A549 (cell line): ENCODE results near the gene VSTM2B. TPM values are rescaled to one million over a fixed set of nuclear protein-coding genes. Genes with fewer than 3 reads are reported as not detected.
A peak's percentile ranks its signal among the peaks of the same experiment; 100 is the strongest.

Experiments
- ATAC-seq, 2 experiments: fragments of 200-7000 bp in 1 of 2; fragments of >200 bp in 1 of 2; cut with Nextera tagmentation in 1 of 2; cut with Tn5 transposase in 1 of 2; 3 replicates each; pipeline versions ENCODE4 v1.8.0 to v1.9.1; 2018 to 2020; ENCODE audit warnings: mild to moderate bottlenecking in 1 of 2, moderate library complexity in 1 of 2
- CTCF ChIA-PET: fragments of 300-600 bp; sonication (Branson Sonifier 250); formaldehyde crosslinking; extraction: SDS; loops from one replicate; lab custom pipeline; 2021; ENCODE audit warnings: antibody characterized with exemption, inconsistent platforms; lab: Yijun Ruan, JAX
- POLR2A ChIA-PET: fragments of 350-600 bp; formaldehyde crosslinking; extraction: SDS; loops from one replicate; lab custom pipeline; 2021; ENCODE audit warnings: antibody characterized with exemption, inconsistent platforms; lab: Yijun Ruan, JAX
- DNase-seq, 2 experiments: peaks; one replicate each; pipeline versions ENCODE4 v3.0.0 to v3.0.0-alpha.2; 2011 to 2016; ENCODE audit warnings: low read depth in 1 of 2, low spot score in 1 of 2
- FAIRE-seq: peaks from 2 replicates; lab custom pipeline; 2011; peaks lifted over from hg19 to GRCh38; lab: Jason Lieb, UNC
- H3K27ac ChIP-seq, 2 experiments: fragments of >200 bp; sonication (Bioruptor Twin); formaldehyde crosslinking; 3 replicates each; pipeline ENCODE4 v1.5.1; 2016 to 2017
- H3K4me1 ChIP-seq: fragments of >200 bp; sonication (Bioruptor Twin); formaldehyde crosslinking; 3 replicates; pipeline ENCODE4 v1.6.1; 2016
- H3K4me2 ChIP-seq: fragments of >200 bp; sonication (Bioruptor Twin); formaldehyde crosslinking; 3 replicates; pipeline ENCODE4 v1.6.1; 2016
- H3K4me3 ChIP-seq: fragments of >200 bp; sonication (Bioruptor Twin); formaldehyde crosslinking; 3 replicates; pipeline ENCODE4 v1.5.1; 2016
- H3K9me3 ChIP-seq: fragments of >200 bp; sonication (Bioruptor Twin); formaldehyde crosslinking; 3 replicates; pipeline ENCODE4 v1.6.1; 2016
- CEBPB ChIP-seq, 2 experiments: fragments of >200 bp in 1 of 2; sonication (Bioruptor Twin) in 1 of 2; formaldehyde crosslinking in 1 of 2; IDR thresholded peaks; 2 replicates each; pipeline ENCODE4 v1.6.1; 2012 to 2016
- EHMT2 ChIP-seq: fragments of 200-600 bp; sonication (generic); IDR thresholded peaks from 2 replicates; pipeline ENCODE4 v1.6.1; 2016; ENCODE audit warnings: antibody characterized with exemption, low read depth, mild to moderate bottlenecking, moderate library complexity
- ESRRA ChIP-seq: fragments of 150-350 bp; IDR thresholded peaks from 2 replicates; pipeline ENCODE4 v1.6.1; 2014; ENCODE audit warnings: mild to moderate bottlenecking, low read length, borderline replicate concordance
- GATA3 ChIP-seq: IDR thresholded peaks from 2 replicates; pipeline ENCODE4 v1.6.1; 2012; ENCODE audit warnings: borderline replicate concordance
- HEYL ChIP-seq: fragments of 250-450 bp; sonication (Bioruptor Pico); IDR thresholded peaks from 2 replicates; pipeline ENCODE4 v1.8.0; 2021; ENCODE audit warnings: mild to moderate bottlenecking, moderate library complexity
- KDM5A ChIP-seq: fragments of 200-600 bp; sonication (generic); IDR thresholded peaks from 2 replicates; pipeline ENCODE4 v1.6.1; 2016; ENCODE audit warnings: antibody characterized with exemption, mild to moderate bottlenecking
- MAFK ChIP-seq: fragments of 450-650 bp; IDR thresholded peaks from 2 replicates; pipeline ENCODE4 v1.6.1; 2014; ENCODE audit not compliant: partially characterized antibody
- NFE2L2 ChIP-seq: fragments of 150-350 bp; conservative IDR thresholded peaks from 2 replicates; pipeline ENCODE4 v1.6.1; 2014; ENCODE audit warnings: low read length
- NR3C1 ChIP-seq: fragments of >200 bp; sonication (Bioruptor Twin); formaldehyde crosslinking; IDR thresholded peaks from 3 replicates; pipeline ENCODE4 v1.6.1; 2017
- RAD21 ChIP-seq, 2 experiments: fragments of >200 bp in 1 of 2; sonication (Bioruptor Twin) in 1 of 2; formaldehyde crosslinking in 1 of 2; IDR thresholded peaks in 1 of 2; conservative IDR thresholded peaks in 1 of 2; 2 replicates in 1 of 2; 3 replicates in 1 of 2; pipeline ENCODE4 v1.6.1; 2012 to 2018; ENCODE audit warnings: inconsistent platforms in 1 of 2
- RFX5 ChIP-seq: fragments of 450-650 bp; IDR thresholded peaks from 2 replicates; pipeline ENCODE4 v1.7.1; 2014; ENCODE audit warnings: antibody characterized with exemption, mild to moderate bottlenecking, moderate library complexity
- SMC3 ChIP-seq: fragments of >200 bp; sonication (Bioruptor Twin); formaldehyde crosslinking; IDR thresholded peaks from 3 replicates; pipeline ENCODE4 v1.6.1; 2018; ENCODE audit warnings: inconsistent platforms
- SREBF2 ChIP-seq: fragments of 450-650 bp; IDR thresholded peaks from 2 replicates; pipeline ENCODE4 v1.6.1; 2014; ENCODE audit warnings: mild to moderate bottlenecking, moderate library complexity
- ZSCAN20 ChIP-seq: fragments of 250-450 bp; sonication (Bioruptor Pico); IDR thresholded peaks from 2 replicates; pipeline ENCODE4 v1.8.0; 2022; ENCODE audit warnings: mild to moderate bottlenecking, moderate library complexity
- WGBS: methylation state at CpG from one replicate; pipeline ENCODE4 v1.1.6; 2017; ENCODE audit errors: missing lambda C conversion rate; 5-methylcytosine and 5-hydroxymethylcytosine counted together
- polyA plus RNA-seq, 4 experiments: library from polyadenylated mRNA; depleted of rRNA in 3 of 4; stranded (reverse); fragments of >200 nt; fragmentation: RNase III in 1 of 4; extraction: RNeasy Plus Mini Kit Qiagen cat#74134 plus additional on column Dnase treatment in 1 of 4; gene quantifications; 2 replicates in 3 of 4; 3 replicates in 1 of 4; pipeline ENCODE4 v1.2.3, GENCODE V29; 2011 to 2017
- TF ChIP-seq, protein P1 (sequence below): IDR thresholded peaks from 2 replicates; pipeline ENCODE4 v1.6.1; 2012
- TF ChIP-seq, protein P2 (sequence below): IDR thresholded peaks from 2 replicates; pipeline ENCODE4 v1.6.1; 2012; ENCODE audit warnings: low read depth, borderline replicate concordance
- TF ChIP-seq, protein P3 (sequence below): fragments of >200 bp; sonication (Bioruptor Twin); formaldehyde crosslinking; IDR thresholded peaks from 3 replicates; pipeline ENCODE4 v1.5.1; 2016
- TF ChIP-seq, protein P4 (sequence below): fragments of 200-600 bp; sonication (generic); IDR thresholded peaks from 2 replicates; pipeline ENCODE4 v1.6.1; 2016; ENCODE audit warnings: antibody characterized with exemption, mild to moderate bottlenecking, moderate library complexity
- TF ChIP-seq, protein P5 (sequence below): fragments of >200 bp; sonication (Bioruptor Twin); formaldehyde crosslinking; IDR thresholded peaks from 2 replicates; pipeline ENCODE4 v1.6.1; 2016

Gene VSTM2B
- polyA plus RNA-seq, 2 of the 4 experiments (the other 2 are of a cell fraction) = not detected

DNA sequence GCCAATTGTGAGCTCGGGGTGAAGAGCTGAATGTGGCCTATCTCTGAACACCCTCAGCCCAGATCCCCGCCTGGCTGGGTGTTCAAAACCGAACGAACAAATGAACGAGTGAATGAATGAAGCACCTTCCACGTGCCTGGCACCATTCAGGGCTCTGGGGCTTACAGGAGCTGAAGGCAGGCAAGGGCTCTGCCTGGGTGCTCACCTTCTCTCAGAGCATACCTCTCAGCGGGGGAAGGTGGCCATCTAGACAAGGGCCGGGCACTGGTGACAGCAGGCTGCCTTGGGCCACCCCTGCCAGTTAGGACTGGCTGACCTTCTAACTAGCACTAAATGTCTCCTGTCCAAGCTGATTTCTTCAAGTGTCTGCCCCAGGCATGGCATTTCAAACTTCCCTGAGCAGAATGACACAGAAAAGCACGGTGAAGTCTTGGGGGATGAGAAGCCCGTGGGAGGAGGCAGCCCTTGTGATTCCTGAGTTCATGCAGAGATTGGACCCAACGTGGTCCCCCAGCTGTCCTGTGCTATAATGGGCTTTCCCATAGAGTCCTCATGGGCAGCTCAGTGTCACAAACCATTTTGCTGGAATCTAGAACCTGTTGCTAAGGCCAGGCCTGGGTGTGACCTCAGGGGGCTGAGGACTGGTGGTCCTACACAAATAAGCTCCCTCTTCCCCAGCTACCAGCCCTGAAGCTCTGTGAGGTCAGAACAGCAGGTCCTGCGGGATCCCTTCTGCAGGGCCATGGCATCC lies 27.9 kb upstream of the VSTM2B start:
- POLR2A ChIA-PET = no interaction called here
- no peak for FAIRE-seq
- no peak overlapping the region for H3K4me3 ChIP-seq
- WGBS = 13% methylated on average over 12 of the region's 12 CpGs
- H3K9me3 ChIP-seq = no peaks in the 10 kb centered on the region
- H3K4me1 ChIP-seq = no peaks in the 10 kb centered on the region
- no peak overlapping the region for H3K27ac ChIP-seq
- no peak overlapping the region for H3K4me2 ChIP-seq
- CTCF ChIA-PET = interaction anchor here (1.1 to 1.4 kb wide), 2 partner anchors 11 to 31 kb away, joined by 4 to 5 read pairs; no protein-coding TSS in a partner anchor
- no peak for TF ChIP-seq ESRRA
- TF ChIP-seq NR3C1 = no peak
- no peak for TF ChIP-seq KDM5A
- TF ChIP-seq, all 56 proteins: peak for 0
- no peak for DNase-seq
- ATAC-seq = no peak

DNA sequence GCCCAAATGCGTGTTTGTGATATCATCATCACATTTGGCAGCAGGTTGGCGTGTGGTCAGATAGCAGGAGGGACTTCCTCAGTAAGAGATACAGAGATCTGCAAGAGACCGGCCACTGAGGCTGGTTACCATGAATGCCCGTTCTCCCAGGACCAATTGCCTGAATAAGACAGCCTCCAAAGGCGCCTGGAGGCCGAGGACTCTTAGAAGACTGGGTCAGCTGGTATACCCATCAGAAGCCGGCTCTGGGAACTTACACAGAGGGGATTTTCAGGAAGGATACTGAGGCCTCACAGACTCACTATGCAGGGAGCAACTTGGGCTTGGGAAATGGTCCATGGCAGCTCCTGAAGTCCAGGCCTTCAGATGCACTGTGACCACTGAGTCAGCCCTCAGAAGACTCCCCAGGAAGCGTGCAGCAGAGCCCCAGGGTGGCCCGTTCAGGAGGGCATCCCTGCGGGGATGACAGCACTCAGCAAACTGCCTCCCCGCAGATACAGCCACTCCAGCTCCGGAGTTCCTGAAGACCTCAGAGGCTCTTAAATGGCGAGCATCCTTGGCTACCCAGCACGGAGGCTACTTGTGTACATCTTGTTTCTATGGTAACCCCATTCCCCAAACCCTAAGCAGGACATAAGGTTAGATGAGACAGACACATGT lies 26.4 kb upstream of the VSTM2B start:
- CTCF ChIA-PET = interaction anchor here (0.7 to 1.4 kb wide), 3 partner anchors 17 to 22 kb away, joined by 3 read pairs; no protein-coding TSS in a partner anchor

More for the DNA sequence above, 26.4 kb upstream of the VSTM2B start:
- no peak for TF ChIP-seq SMC3
- TF ChIP-seq, protein P1, sequence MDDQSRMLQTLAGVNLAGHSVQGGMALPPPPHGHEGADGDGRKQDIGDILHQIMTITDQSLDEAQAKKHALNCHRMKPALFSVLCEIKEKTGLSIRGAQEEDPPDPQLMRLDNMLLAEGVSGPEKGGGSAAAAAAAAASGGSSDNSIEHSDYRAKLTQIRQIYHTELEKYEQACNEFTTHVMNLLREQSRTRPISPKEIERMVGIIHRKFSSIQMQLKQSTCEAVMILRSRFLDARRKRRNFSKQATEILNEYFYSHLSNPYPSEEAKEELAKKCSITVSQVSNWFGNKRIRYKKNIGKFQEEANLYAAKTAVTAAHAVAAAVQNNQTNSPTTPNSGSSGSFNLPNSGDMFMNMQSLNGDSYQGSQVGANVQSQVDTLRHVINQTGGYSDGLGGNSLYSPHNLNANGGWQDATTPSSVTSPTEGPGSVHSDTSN = no peak
- TF ChIP-seq GATA3 = no peak
- TF ChIP-seq CEBPB (IDR thresholded peaks at IDR 0.05) = no peak
- no peak for TF ChIP-seq EHMT2
- no peak for TF ChIP-seq SREBF2
- TF ChIP-seq, protein P2, sequence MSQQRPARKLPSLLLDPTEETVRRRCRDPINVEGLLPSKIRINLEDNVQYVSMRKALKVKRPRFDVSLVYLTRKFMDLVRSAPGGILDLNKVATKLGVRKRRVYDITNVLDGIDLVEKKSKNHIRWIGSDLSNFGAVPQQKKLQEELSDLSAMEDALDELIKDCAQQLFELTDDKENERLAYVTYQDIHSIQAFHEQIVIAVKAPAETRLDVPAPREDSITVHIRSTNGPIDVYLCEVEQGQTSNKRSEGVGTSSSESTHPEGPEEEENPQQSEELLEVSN = no peak
- no peak for TF ChIP-seq MAFK
- TF ChIP-seq NFE2L2 = no peak
- TF ChIP-seq ESRRA = no peak
- TF ChIP-seq, protein P3, sequence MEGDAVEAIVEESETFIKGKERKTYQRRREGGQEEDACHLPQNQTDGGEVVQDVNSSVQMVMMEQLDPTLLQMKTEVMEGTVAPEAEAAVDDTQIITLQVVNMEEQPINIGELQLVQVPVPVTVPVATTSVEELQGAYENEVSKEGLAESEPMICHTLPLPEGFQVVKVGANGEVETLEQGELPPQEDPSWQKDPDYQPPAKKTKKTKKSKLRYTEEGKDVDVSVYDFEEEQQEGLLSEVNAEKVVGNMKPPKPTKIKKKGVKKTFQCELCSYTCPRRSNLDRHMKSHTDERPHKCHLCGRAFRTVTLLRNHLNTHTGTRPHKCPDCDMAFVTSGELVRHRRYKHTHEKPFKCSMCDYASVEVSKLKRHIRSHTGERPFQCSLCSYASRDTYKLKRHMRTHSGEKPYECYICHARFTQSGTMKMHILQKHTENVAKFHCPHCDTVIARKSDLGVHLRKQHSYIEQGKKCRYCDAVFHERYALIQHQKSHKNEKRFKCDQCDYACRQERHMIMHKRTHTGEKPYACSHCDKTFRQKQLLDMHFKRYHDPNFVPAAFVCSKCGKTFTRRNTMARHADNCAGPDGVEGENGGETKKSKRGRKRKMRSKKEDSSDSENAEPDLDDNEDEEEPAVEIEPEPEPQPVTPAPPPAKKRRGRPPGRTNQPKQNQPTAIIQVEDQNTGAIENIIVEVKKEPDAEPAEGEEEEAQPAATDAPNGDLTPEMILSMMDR = no peak
- TF ChIP-seq ZSCAN20 (CRISPR knock-in tag) = no peak
- TF ChIP-seq, protein P4, sequence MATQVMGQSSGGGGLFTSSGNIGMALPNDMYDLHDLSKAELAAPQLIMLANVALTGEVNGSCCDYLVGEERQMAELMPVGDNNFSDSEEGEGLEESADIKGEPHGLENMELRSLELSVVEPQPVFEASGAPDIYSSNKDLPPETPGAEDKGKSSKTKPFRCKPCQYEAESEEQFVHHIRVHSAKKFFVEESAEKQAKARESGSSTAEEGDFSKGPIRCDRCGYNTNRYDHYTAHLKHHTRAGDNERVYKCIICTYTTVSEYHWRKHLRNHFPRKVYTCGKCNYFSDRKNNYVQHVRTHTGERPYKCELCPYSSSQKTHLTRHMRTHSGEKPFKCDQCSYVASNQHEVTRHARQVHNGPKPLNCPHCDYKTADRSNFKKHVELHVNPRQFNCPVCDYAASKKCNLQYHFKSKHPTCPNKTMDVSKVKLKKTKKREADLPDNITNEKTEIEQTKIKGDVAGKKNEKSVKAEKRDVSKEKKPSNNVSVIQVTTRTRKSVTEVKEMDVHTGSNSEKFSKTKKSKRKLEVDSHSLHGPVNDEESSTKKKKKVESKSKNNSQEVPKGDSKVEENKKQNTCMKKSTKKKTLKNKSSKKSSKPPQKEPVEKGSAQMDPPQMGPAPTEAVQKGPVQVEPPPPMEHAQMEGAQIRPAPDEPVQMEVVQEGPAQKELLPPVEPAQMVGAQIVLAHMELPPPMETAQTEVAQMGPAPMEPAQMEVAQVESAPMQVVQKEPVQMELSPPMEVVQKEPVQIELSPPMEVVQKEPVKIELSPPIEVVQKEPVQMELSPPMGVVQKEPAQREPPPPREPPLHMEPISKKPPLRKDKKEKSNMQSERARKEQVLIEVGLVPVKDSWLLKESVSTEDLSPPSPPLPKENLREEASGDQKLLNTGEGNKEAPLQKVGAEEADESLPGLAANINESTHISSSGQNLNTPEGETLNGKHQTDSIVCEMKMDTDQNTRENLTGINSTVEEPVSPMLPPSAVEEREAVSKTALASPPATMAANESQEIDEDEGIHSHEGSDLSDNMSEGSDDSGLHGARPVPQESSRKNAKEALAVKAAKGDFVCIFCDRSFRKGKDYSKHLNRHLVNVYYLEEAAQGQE = no peak
- no peak for TF ChIP-seq RAD21 (conservative IDR thresholded peaks at IDR 0.05 in 1 of 2, IDR thresholded peaks at IDR 0.05 in 1 of 2)
- TF ChIP-seq, protein P5, sequence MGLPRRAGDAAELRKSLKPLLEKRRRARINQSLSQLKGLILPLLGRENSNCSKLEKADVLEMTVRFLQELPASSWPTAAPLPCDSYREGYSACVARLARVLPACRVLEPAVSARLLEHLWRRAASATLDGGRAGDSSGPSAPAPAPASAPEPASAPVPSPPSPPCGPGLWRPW = no peak
- TF ChIP-seq RFX5 = no peak
- no peak for TF ChIP-seq HEYL (CRISPR knock-in tag)
- FAIRE-seq (no peak), DNase-seq (peak in 1 of 2 experiments; percentile 22), ATAC-seq (0 out of 6 replicates have a peak, but pooled peaks of 1 of the 2 experiments have one; percentile 2)
- 4% methylated on average over 14 of the region's 14 CpGs for WGBS
- H3K4me2 ChIP-seq = no peak overlapping the region
- POLR2A ChIA-PET = no interaction called here
- H3K4me1 ChIP-seq = no peaks in the 10 kb centered on the region
- H3K9me3 ChIP-seq = no peaks in the 10 kb centered on the region
- H3K4me3 ChIP-seq = no peak overlapping the region
- no peak overlapping the region for H3K27ac ChIP-seq
